Breast epithelium (tissue), 3 donors: Measurements from ENCODE around the gene IL3.

ENCODE experiments used
- CTCF ChIP-seq, 3 donors: fragments of 450-650 bp; IDR thresholded peaks; one replicate each; pipeline ENCODE4 v1.5.1; 2016 to 2017; ENCODE audit warnings: antibody characterized with exemption in 3 of 3, mild to moderate bottlenecking in 3 of 3, moderate library complexity in 3 of 3
- POLR2AphosphoS5 ChIP-seq, 3 donors: sonication (generic); formaldehyde crosslinking; IDR thresholded peaks; one replicate each; pipeline ENCODE4 v1.6.1; 2017; ENCODE audit warnings: antibody characterized with exemption in 3 of 3

GRCh38 chr5:132066871-132067270 is 6.4 kb downstream of the IL3 start:
- TF ChIP-seq POLR2AphosphoS5 (IDR thresholded peaks at IDR 0.05) (no peak), CTCF (IDR thresholded peaks at IDR 0.05) (no peak)
